Gastrocnemius medialis (tissue), 4 donors: ENCODE data around the gene HLA-E. TPM values are rescaled to one million over a fixed set of nuclear protein-coding genes. Genes with fewer than 3 reads are reported as not detected.
A peak's percentile ranks its signal among the peaks of the same experiment; 100 is the strongest.
"Not testable (repeated sequence)": the region's sequence is repeated elsewhere in the genome, so short reads cannot be mapped to it uniquely, and the experiment has no call there.

Experiments used
- ATAC-seq, 2 donors: fragments of 150-250 bp; one replicate each; pipeline ENCODE4 v1.9.1; 2016
- DNase-seq, 2 donors: peaks; one replicate each; pipeline ENCODE4 v3.0.0-alpha.2; 2019
- H3K27ac ChIP-seq, 4 donors: fragments of 200-600 bp; sonication (generic); 1 replicate in 1 of 4; 2 replicates in 3 of 4; pipeline ENCODE4 v1.5.1; 2016 to 2018; ENCODE audit warnings: mild to moderate bottlenecking in 2 of 4, moderate library complexity in 1 of 4
- H3K27me3 ChIP-seq, 3 donors: fragments of 200-600 bp; sonication (generic) in 2 of 3; 1 replicate in 1 of 3; 2 replicates in 2 of 3; pipeline versions ENCODE4 v1.5.1 to v1.6.0; 2016 to 2019; ENCODE audit warnings: mild to moderate bottlenecking in 1 of 3, moderate library complexity in 1 of 3
- H3K36me3 ChIP-seq, 2 donors: fragments of 200-600 bp; sonication (generic) in 1 of 2; one replicate each; pipeline ENCODE4 v1.5.1; 2017 to 2018
- H3K4me1 ChIP-seq, 2 donors: fragments of 200-600 bp; sonication (generic) in 1 of 2; one replicate each; pipeline ENCODE4 v1.5.1; 2016 to 2017; ENCODE audit warnings: mild to moderate bottlenecking in 2 of 2
- H3K4me3 ChIP-seq, 4 donors: fragments of 200-600 bp; sonication (generic) in 3 of 4; 1 replicate in 1 of 4; 2 replicates in 3 of 4; pipeline ENCODE4 v1.5.1; 2016 to 2019; ENCODE audit warnings: mild to moderate bottlenecking in 2 of 4
- H3K9me3 ChIP-seq, 3 donors: fragments of 200-600 bp; sonication (generic) in 2 of 3; 1 replicate in 1 of 3; 2 replicates in 2 of 3; pipeline ENCODE4 v1.5.1; 2016 to 2019
- POLR2A ChIP-seq, 2 donors: fragments of 450-650 bp; IDR thresholded peaks; one replicate each; pipeline ENCODE4 v1.6.1; 2017; ENCODE audit warnings: antibody characterized with exemption in 2 of 2, mild to moderate bottlenecking in 2 of 2, moderate library complexity in 2 of 2
- in situ Hi-C, 4 donors: fragments of 200-750 bp; cut with MboI; loops; one replicate each; pipeline versions ENCODE4 v1.15.0 to v1.8.0; 2017; ENCODE audit warnings: low sequenced_read_pairs in 4 of 4
- intact Hi-C: fragments of 100-400 bp; cut with DNase I; formaldehyde crosslinking; loops from one replicate; pipeline ENCODE4 v1.15.1; 2023; ENCODE audit warnings: low total_unique reads
- total RNA-seq, 4 donors: library from RNA; depleted of rRNA; stranded (reverse); fragments of >200 nt; gene quantifications; one replicate each; pipeline versions ENCODE4 v1.1.0 to v1.2.3, GENCODE V29; 2016
- TF ChIP-seq, protein P1 (sequence below), 5 experiments: fragments of 450-650 bp in 3 of 5; fragments of 200-600 bp in 2 of 5; sonication (generic) in 2 of 5; IDR thresholded peaks in 4 of 5; conservative IDR thresholded peaks in 1 of 5; 1 replicate in 4 of 5; 2 replicates in 1 of 5; pipeline ENCODE4 v1.5.1; 2016 to 2019; ENCODE audit warnings: antibody characterized with exemption in 5 of 5, mild to moderate bottlenecking in 3 of 5, moderate library complexity in 3 of 5

Gene HLA-E
- total RNA-seq, 4 donors from 2014 or later = 135 to 248 (median 157) TPM

DNA sequence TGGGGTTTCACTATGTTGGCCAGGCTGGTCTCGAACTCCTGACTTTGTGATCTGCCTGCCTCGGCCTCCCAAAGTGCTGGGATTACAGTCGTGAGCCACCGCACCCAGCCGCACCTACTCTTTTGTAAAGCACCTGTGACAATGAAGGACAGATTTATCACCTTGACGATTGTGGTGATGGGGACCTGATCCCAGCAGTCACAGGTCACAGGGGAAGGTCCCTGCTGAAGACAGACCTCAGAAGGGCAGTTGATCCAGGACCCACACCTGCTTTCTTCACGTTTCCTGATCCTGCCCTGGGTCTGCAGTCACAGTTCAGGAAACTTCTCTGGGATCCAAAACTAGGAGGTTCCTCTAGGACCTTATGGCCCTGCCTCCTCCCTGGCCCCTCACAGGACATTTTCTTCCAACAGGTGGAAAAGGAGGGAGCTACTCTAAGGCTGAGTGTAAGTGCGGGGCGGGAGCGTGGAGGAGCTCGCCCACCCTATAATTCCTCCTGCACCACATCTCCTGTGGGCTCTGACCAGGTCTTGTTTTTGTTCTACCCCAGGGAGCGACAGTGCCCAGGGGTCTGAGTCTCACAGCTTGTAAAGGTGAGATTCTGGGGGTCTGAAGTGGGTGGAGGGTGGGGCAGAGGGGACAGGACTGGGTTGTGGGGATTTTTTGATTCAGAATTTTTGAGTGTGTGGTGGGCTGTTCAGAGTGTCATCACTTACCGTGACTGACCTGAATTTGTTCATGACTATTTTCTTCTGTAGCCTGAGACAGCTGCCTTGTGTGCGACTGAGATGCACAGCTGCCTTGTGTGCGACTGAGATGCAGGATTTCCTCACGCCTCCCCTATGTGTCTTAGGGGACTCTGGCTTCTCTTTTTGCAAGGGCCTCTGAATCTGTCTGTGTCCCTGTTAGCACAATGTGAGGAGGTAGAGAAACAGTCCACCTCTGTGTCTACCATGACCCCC is 3.0 kb downstream of the HLA-E start:
- TF ChIP-seq, protein P1, sequence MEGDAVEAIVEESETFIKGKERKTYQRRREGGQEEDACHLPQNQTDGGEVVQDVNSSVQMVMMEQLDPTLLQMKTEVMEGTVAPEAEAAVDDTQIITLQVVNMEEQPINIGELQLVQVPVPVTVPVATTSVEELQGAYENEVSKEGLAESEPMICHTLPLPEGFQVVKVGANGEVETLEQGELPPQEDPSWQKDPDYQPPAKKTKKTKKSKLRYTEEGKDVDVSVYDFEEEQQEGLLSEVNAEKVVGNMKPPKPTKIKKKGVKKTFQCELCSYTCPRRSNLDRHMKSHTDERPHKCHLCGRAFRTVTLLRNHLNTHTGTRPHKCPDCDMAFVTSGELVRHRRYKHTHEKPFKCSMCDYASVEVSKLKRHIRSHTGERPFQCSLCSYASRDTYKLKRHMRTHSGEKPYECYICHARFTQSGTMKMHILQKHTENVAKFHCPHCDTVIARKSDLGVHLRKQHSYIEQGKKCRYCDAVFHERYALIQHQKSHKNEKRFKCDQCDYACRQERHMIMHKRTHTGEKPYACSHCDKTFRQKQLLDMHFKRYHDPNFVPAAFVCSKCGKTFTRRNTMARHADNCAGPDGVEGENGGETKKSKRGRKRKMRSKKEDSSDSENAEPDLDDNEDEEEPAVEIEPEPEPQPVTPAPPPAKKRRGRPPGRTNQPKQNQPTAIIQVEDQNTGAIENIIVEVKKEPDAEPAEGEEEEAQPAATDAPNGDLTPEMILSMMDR (IDR thresholded peaks at IDR 0.05 in 4 of 5, conservative IDR thresholded peaks at IDR 0.05 in 1 of 5) = no peak
- TF ChIP-seq POLR2A (IDR thresholded peaks at IDR 0.05) = no peak
- Histone ChIP-seq H3K4me3 (peak overlapping the region; percentile 55 to 91 (median 76)), H3K4me1 (peaks cover 0 to 3% of the 10 kb centered on the region in 2 donors), H3K36me3 (peaks cover 0 to 23% of the 10 kb centered on the region in 2 donors), H3K27ac (peak overlapping the region; percentile 29 to 95 (median 82)), H3K27me3 (peaks cover 5 to 10% (median 9%) of the 10 kb centered on the region in 3 donors), H3K9me3 (no peaks in the 10 kb centered on the region)
- in situ Hi-C loops = no loop called here
- intact Hi-C loops = loop anchor here (1.0 kb wide), 1 partner anchor 37 kb away; no protein-coding TSS in a partner anchor
- no peak for ATAC-seq
- no peak for DNase-seq

DNA sequence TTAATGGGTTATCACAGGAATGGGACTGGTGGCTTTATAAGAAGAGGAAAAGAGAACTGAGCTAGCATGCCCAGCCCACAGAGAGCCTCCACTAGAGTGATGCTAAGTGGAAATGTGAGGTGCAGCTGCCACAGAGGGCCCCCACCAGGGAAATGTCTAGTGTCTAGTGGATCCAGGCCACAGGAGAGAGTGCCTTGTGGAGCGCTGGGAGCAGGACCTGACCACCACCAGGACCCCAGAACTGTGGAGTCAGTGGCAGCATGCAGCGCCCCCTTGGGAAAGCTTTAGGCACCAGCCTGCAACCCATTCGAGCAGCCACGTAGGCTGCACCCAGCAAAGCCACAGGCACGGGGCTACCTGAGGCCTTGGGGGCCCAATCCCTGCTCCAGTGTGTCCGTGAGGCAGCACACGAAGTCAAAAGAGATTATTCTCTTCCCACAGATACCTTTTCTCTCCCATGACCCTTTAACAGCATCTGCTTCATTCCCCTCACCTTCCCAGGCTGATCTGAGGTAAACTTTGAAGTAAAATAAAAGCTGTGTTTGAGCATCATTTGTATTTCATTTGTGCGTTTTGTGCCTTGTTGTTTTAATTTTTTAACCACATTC is 4.4 kb downstream of the HLA-E start:
- Histone ChIP-seq H3K4me1 (peaks cover 0 to 3% of the 10 kb centered on the region in 2 donors), H3K27ac (peak overlapping the region in 3 of 4 donors; percentile 3 to 95 (median 26)), H3K4me3 (no peak overlapping the region), H3K27me3 (peaks cover 5 to 9% (median 5%) of the 10 kb centered on the region in 3 donors), H3K9me3 (no peaks in the 10 kb centered on the region), H3K36me3 (peaks cover 0 to 23% of the 10 kb centered on the region in 2 donors)
- DNase-seq = no peak
- TF ChIP-seq, protein P1 (IDR thresholded peaks at IDR 0.05 in 4 of 5, conservative IDR thresholded peaks at IDR 0.05 in 1 of 5) = no peak
- TF ChIP-seq POLR2A (IDR thresholded peaks at IDR 0.05) = no peak
- in situ Hi-C loops (no loop called here), intact Hi-C loops (no loop called here)
- ATAC-seq = no peak

DNA sequence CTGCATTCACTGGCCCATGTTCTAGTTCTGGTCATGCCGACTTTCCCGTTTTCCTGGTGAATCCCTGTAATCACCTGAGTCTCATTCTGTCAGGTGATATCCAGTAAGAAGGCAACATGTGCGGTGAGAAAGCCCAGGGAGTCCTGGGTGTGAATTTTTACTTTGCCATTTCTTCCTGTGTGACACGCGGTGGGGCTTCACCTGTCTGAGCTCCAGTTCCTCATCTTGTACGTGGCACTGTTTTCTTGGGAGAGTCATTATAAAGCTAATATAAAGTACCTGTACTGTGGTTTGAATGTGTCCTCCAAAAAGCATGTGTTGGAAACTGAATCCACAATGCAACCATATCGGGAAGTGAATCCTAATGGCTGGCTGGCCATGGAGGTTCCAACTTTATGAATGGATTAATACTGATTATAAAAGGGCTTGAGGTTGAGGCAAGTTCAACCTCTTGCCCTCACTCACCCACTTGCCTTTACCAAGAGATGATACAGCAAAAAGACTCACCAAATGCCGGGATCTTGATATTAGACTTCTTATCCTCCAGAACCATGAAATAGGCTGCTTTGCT is 5.1 kb downstream of the HLA-E start:
- no peak overlapping the region for H3K4me3 ChIP-seq
- no peaks in the 10 kb centered on the region for H3K9me3 ChIP-seq
- H3K4me1 ChIP-seq = peaks cover 0 to 3% of the 10 kb centered on the region in 2 donors
- in situ Hi-C loops (no loop called here), intact Hi-C loops (no loop called here)
- H3K27me3 ChIP-seq = peaks cover 5 to 9% (median 5%) of the 10 kb centered on the region in 3 donors
- DNase-seq = no peak
- peak overlapping the region in 3 of 4 donors; percentile 3 to 22 (median 3) for H3K27ac ChIP-seq
- no peak for ATAC-seq
- H3K36me3 ChIP-seq = peaks cover 0 to 23% of the 10 kb centered on the region in 2 donors
- no peak for TF ChIP-seq POLR2A (IDR thresholded peaks at IDR 0.05)
- TF ChIP-seq, protein P1 (IDR thresholded peaks at IDR 0.05 in 4 of 5, conservative IDR thresholded peaks at IDR 0.05 in 1 of 5) = no peak

DNA sequence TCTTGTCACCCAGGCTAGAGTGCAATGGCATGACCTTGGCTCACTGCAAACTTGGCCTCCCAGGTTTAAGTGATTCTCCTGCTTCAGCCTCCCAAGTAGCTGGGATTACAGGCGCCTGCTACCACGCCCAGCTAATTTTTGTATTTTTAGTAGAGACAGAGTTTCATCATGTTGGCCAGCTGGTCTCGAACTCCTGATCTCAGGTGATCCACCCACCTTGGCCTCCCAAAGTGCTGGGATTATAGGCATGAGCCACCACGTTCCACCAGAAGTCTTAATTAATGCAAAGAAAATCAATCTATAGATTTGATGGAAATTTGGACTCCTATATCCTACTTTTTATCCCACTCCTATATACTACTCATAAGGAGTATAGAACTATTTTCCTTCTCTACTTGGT is 5.8 kb downstream of the HLA-E start:
- intact Hi-C loops, in situ Hi-C loops, H3K9me3 ChIP-seq, H3K4me1 ChIP-seq, DNase-seq, ATAC-seq, H3K27me3 ChIP-seq, H3K4me3 ChIP-seq: not testable (repeated sequence)
- peak overlapping the region in 3 of 4 donors; percentile 65 to 73 (median 66) for H3K27ac ChIP-seq
- peaks cover 0 to 23% of the 10 kb centered on the region in 2 donors for H3K36me3 ChIP-seq
